ENCODE measurements around the gene PRR5. TPM values are rescaled to one million over a fixed set of nuclear protein-coding genes. Genes with fewer than 3 reads are reported as not detected.

PRR5 gene
- total and polyA plus RNA-seq, 2 of the 13 experiments (the other 11 are each of a cell fraction or from before 2014, with no cell fraction given), result 11.6 to 27.5 TPM

DNA sequence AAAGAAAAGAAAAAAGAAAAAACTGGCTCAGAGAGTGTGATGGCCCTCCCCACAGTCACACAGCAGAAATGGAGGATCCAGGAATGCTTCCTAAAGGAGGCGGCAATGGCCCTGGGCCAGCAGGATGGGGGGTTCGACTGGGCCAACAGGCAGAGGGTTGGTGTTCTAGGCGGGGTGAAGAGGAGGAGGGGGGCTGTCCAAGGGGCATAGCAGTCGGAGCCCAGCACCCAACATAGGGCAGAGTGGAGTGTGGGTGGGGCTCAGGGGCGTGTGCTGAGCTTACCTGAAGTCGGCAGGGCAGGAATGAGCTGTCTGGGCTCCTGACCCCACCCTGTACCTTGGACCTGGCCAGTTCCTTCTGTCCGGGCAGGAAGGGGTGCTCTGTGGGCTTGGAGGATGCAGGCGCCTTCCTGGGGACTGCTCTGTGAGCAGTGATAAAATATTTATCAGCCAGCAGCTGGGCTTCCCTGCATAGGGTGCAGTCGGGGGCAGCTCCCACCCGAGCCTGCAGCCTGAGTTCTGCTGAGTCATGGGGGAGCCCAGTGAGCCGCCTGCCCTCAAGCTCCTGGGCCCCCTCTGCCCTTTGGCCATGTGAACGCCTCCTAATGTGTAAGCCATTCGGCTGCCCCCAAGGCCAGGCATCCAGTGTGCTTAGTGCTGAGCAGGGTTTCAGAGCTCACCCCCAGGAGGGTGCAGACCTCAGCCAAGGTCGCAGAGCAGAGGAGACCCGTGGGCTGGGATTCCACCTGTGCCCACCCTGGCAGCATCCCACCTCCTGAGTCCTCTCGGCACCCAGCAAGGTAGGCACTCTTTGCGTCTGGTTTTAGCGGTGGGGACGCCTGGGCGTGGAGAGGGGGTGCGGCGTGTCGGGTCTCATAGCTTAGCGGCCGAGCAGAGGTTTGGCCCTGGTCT, 25.3 kb upstream of the PRR5 start (continued):
- TF ChIP-seq ATRX (CRISPR knock-in tag; IDR thresholded peaks at IDR 0.05; ENCODE audit: borderline replicate concordance) (no peak), PHB2 (IDR thresholded peaks at IDR 0.05; ENCODE audit: partially characterized antibody) (no peak), MED1 (CRISPR knock-in tag; IDR thresholded peaks at IDR 0.05) (peak; percentile 78), ZEB1 (IDR thresholded peaks at IDR 0.05; ENCODE audit: insufficient replicate concordance, low read depth) (no peak), ZNF501 (CRISPR knock-in tag; IDR thresholded peaks at IDR 0.05) (peak; percentile 68), ZNF20 (CRISPR knock-in tag; IDR thresholded peaks at IDR 0.05) (no peak), HDAC1 (CRISPR knock-in tag; IDR thresholded peaks at IDR 0.05) (peak; percentile 94), RFXANK (CRISPR knock-in tag; IDR thresholded peaks at IDR 0.05) (no peak), ZNF367 (CRISPR knock-in tag; IDR thresholded peaks at IDR 0.05; ENCODE audit: borderline replicate concordance) (no peak), SP1 (IDR thresholded peaks at IDR 0.05) (no peak), SP1 (CRISPR knock-in tag; IDR thresholded peaks at IDR 0.05) (peak; percentile 21; the same call in 1 of the 2 replicates)
- TF ChIP-seq, protein P1, sequence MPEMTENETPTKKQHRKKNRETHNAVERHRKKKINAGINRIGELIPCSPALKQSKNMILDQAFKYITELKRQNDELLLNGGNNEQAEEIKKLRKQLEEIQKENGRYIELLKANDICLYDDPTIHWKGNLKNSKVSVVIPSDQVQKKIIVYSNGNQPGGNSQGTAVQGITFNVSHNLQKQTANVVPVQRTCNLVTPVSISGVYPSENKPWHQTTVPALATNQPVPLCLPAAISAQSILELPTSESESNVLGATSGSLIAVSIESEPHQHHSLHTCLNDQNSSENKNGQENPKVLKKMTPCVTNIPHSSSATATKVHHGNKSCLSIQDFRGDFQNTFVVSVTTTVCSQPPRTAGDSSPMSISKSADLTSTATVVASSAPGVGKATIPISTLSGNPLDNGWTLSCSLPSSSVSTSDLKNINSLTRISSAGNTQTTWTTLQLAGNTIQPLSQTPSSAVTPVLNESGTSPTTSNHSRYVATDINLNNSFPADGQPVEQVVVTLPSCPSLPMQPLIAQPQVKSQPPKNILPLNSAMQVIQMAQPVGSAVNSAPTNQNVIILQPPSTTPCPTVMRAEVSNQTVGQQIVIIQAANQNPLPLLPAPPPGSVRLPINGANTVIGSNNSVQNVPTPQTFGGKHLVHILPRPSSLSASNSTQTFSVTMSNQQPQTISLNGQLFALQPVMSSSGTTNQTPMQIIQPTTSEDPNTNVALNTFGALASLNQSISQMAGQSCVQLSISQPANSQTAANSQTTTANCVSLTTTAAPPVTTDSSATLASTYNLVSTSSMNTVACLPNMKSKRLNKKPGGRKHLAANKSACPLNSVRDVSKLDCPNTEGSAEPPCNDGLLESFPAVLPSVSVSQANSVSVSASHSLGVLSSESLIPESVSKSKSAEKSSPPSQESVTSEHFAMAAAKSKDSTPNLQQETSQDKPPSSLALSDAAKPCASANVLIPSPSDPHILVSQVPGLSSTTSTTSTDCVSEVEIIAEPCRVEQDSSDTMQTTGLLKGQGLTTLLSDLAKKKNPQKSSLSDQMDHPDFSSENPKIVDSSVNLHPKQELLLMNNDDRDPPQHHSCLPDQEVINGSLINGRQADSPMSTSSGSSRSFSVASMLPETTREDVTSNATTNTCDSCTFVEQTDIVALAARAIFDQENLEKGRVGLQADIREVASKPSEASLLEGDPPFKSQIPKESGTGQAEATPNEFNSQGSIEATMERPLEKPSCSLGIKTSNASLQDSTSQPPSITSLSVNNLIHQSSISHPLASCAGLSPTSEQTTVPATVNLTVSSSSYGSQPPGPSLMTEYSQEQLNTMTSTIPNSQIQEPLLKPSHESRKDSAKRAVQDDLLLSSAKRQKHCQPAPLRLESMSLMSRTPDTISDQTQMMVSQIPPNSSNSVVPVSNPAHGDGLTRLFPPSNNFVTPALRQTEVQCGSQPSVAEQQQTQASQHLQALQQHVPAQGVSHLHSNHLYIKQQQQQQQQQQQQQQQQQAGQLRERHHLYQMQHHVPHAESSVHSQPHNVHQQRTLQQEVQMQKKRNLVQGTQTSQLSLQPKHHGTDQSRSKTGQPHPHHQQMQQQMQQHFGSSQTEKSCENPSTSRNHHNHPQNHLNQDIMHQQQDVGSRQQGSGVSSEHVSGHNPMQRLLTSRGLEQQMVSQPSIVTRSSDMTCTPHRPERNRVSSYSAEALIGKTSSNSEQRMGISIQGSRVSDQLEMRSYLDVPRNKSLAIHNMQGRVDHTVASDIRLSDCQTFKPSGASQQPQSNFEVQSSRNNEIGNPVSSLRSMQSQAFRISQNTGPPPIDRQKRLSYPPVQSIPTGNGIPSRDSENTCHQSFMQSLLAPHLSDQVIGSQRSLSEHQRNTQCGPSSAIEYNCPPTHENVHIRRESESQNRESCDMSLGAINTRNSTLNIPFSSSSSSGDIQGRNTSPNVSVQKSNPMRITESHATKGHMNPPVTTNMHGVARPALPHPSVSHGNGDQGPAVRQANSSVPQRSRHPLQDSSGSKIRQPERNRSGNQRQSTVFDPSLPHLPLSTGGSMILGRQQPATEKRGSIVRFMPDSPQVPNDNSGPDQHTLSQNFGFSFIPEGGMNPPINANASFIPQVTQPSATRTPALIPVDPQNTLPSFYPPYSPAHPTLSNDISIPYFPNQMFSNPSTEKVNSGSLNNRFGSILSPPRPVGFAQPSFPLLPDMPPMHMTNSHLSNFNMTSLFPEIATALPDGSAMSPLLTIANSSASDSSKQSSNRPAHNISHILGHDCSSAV (CRISPR knock-in tag; IDR thresholded peaks at IDR 0.05; ENCODE audit: borderline replicate concordance), result no peak
- TF ChIP-seq, protein P2, sequence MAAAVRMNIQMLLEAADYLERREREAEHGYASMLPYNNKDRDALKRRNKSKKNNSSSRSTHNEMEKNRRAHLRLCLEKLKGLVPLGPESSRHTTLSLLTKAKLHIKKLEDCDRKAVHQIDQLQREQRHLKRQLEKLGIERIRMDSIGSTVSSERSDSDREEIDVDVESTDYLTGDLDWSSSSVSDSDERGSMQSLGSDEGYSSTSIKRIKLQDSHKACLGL (CRISPR knock-in tag; IDR thresholded peaks at IDR 0.05), result peak; percentile 28; the same call in 1 of the 2 replicates
- TF ChIP-seq, protein P3, sequence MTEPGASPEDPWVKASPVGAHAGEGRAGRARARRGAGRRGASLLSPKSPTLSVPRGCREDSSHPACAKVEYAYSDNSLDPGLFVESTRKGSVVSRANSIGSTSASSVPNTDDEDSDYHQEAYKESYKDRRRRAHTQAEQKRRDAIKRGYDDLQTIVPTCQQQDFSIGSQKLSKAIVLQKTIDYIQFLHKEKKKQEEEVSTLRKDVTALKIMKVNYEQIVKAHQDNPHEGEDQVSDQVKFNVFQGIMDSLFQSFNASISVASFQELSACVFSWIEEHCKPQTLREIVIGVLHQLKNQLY (CRISPR knock-in tag; IDR thresholded peaks at IDR 0.05), result no peak
- TF ChIP-seq, protein P4, sequence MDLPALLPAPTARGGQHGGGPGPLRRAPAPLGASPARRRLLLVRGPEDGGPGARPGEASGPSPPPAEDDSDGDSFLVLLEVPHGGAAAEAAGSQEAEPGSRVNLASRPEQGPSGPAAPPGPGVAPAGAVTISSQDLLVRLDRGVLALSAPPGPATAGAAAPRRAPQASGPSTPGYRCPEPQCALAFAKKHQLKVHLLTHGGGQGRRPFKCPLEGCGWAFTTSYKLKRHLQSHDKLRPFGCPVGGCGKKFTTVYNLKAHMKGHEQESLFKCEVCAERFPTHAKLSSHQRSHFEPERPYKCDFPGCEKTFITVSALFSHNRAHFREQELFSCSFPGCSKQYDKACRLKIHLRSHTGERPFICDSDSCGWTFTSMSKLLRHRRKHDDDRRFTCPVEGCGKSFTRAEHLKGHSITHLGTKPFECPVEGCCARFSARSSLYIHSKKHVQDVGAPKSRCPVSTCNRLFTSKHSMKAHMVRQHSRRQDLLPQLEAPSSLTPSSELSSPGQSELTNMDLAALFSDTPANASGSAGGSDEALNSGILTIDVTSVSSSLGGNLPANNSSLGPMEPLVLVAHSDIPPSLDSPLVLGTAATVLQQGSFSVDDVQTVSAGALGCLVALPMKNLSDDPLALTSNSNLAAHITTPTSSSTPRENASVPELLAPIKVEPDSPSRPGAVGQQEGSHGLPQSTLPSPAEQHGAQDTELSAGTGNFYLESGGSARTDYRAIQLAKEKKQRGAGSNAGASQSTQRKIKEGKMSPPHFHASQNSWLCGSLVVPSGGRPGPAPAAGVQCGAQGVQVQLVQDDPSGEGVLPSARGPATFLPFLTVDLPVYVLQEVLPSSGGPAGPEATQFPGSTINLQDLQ (CRISPR knock-in tag; IDR thresholded peaks at IDR 0.05), result no peak
- TF ChIP-seq, protein P5, sequence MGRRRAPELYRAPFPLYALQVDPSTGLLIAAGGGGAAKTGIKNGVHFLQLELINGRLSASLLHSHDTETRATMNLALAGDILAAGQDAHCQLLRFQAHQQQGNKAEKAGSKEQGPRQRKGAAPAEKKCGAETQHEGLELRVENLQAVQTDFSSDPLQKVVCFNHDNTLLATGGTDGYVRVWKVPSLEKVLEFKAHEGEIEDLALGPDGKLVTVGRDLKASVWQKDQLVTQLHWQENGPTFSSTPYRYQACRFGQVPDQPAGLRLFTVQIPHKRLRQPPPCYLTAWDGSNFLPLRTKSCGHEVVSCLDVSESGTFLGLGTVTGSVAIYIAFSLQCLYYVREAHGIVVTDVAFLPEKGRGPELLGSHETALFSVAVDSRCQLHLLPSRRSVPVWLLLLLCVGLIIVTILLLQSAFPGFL (CRISPR knock-in tag; IDR thresholded peaks at IDR 0.05), result no peak
